Measurements from ENCODE around the gene ACTN1. TPM values are rescaled to one million over a fixed set of nuclear protein-coding genes. Genes with fewer than 3 reads are reported as not detected.

ACTN1 gene
- total RNA-seq, 1 experiment from 2014 or later, result 231 TPM

DNA sequence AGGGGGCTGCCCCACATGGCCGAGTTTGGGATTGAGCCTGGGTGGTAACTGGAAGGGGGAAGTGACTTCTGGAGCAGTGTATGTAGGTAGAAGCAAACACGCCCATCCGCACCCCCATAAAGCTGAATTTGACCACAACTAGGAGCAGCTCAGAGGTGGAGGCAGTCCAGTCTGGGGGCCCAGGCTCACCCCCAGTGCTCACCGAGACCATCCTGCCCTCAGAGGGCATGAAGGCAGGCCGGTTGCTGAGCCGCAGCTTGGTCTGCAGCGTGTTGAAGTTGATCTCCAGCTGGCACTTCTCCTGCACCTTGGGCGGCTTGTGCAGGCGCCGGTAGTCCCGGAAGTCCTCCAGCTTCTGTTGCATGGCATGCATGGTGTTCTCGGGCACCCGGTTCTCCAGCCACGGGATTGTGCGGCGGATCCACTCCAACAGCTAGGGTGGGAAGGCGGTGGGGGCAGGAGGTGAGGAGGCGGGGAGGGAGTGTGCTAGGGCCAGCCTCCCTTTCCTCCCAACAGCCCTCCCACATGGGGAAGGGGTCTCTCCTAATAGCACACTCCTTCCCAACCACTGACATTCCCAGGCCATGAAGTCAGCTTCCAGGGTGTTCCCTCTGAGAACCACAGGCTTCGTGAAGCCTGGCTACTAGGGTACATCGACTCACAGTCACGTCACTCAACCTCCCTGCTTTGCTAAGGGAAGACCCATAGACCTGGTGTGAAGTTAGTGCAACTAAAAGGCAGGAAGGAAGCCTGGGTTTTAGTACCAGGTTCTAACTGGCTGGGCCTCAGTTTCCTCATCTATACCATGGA is 87.0 kb downstream of the ACTN1 start:
- no peak for DNase-seq (ENCODE audit: low read depth)

DNA sequence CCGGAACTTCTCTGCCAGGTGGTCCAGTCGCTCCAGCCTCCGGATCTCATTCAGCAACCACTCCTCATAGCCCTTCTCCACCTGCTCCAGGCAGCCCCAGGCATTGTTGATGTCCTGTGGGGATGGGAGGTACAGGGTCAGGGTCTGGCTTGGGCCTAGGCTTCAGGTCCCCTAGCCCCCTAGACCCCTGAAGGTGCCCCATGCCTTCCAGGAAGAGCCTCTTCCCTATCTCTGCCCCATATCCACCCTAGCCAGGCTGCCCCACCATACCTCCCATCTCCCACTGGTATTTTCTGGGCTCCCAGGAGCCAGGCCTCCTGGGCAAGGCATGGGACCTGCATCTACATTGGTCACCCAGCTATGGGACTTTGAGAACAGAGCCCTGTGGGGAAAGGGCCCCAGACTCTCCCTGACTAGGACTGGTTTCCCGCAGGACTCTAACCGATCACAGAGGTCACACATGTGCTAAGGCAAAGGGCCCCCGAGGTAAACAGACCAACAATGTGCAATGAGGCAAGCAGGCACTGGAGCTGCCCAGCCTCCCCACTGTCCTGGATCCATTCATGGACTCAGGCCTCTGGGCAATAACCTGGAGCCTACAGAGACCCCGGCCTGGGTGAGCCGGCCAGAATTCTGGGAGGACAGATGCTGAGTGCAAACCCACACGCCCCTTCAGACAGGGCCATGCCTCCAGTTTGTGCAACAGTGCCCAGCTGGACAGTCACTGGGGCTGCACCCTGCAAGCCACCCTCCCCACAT is 88.8 kb downstream of the ACTN1 start:
- no peak for DNase-seq (ENCODE audit: low read depth)

DNA sequence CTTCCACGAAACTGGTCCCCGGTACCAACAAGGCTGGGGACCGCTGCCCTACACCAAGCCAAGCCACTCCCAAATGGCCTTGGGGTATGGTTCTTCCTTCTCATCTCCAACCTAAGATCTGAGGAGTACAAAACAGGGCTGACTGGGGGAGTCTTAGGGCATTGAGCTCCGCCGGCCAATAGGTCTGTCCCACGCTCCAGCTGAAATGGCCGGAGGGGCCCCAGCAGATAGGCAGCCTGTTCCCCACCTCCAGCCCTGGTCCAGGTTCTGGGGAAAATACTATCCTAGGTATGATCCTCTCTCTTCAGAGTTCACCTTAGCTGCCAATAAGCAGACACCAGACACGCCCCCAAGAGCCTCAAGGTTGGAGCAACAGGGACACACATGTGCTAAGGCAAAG is 90.2 kb downstream of the ACTN1 start:
- DNase-seq (ENCODE audit: low read depth), result no peak

DNA sequence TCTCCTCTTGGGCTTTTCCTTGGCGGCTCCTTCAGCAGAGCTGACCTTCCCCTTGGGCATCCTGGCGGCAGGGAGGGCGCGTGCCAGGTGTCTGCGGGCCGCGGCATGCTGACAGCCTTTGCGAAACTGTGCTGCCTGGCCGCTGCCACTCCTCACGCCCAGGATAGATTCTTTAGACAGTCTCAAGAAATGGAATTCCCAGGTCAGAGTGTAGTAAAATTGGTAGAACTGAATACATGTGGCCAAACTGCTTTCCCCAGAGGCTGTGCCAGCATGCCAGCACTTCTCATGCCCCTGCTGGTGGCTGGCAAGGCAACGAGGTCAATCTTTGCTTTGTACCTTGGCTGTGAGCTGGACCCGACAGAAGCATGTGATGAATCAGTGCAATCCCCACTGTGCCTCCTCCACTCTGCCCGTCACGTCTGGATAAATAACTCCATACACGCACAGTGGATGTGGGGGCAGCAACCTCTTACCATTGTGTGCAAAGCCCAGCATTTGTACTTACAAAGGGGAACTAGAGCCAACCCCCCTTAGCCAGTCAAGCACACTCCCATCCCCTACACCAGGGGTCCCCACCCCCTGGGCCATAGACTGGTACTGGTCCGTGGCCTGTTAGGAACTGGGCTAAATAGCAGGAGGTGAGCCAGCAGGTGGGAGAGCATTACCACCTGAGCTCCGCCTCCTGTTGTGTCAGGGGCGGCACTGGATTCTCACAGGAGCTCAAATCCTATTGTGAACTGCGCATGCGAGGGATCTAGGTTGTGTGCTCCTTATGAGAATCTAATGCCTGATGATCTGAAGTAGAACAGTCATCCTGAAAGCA is 90.9 kb downstream of the ACTN1 start:
- no peak for DNase-seq (ENCODE audit: low read depth)

DNA sequence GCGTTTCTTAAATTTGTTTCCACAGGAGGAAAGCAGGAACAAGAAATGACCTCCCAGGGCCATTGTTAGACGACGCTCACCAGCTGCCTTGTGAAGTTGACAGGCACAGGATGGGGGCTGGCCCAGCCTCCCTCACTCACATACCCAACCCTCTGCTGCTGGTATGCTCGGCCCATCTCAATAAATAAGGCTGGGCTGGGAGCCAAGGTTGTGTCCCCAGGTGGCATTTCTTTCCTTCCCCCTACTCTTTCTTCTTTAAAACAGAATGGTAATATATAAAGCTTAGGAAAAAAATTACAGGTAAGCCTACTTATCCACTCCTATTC is 93.0 kb downstream of the ACTN1 start:
- DNase-seq (ENCODE audit: low read depth), result no peak

DNA sequence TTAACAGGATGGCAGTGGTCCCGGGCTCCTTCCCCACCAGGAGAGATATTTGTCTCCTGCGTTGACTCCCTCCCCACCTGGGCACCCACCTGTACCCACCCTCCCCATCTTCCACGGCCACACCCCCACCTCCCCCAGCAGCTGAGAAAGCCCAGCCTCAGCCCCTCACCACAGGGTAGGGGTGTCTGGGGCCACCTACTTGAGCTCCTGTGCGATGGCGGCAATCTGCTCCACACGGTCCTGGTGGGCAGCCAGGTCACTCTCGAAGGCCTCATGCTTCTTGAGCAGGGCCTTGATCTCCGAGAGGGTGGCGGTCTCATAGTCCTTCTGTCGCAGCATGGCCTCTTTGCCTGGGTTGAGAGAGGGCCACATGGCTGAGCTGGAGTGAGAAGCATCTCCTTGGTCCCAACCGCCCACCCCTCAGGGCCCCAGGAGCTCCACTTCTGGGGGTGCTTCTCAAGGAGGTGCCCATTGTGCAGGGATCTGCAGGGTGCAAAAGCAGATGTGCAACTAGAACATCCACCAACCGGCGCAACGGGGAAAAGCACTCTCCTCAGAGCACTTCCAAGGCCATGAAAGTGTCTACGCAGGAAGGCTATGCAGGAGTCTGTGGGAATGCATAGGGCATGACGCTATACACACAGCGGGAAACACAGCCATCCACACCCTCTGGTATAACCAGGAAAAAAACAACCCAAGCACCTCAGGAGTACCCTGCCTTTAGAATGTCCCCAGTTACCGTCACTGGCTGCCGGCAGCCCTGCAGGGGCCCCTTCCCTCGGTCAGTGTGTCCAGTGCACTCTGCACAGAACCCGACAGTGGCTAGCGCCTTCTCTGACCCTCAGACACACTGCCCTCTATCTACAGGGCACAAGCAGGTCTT is 93.6 kb downstream of the ACTN1 start:
- no peak for DNase-seq (ENCODE audit: low read depth)

DNA sequence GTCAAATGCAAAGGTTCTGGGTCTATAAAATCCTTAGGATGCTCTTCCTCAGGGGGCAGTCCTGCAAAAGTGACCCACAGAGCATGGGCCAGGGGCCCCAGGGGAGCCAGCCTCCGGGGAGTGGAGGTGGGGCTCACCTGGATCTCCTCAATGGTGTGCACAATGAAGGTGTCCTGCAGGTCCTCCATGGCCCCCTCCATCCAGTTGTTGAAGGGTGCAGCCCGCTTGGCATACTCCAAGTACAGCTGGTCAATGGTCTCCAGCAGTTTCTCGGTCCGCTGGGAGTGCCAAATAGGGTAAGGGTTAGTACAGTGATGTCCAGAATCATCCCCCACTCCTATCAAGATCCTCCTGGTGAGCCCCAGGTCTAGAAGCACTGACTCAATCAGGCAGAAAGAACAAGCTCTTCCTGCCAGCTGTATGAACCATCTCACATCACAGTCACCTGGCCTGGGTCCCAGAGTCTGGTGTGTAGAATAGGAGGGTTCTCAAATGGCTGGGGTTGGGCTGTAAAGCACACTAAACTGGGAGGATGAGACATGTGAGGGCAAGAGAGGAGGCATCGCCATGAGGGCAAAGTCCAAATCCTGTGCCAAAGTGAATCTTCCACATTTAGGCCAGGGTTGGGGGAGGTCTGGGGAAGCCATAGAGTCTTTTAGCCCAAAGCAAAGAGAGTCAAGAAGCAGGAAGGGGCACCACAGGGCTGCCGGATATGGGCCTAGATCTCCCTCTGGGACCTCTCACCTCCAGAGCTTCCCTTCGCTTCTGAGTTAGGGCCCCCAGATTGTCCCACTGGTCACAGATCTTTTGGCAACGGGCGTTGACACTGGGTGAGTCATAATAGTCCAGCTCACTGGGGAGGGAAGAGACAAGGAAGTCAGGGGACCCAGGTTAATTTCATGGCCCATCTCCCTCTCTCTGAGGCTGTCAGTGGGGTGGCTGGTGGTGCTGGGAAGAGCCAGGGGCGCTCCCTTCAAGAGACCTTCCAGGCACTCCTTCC is 94.8 kb downstream of the ACTN1 start:
- peak; percentile 88 for DNase-seq (ENCODE audit: low read depth)

DNA sequence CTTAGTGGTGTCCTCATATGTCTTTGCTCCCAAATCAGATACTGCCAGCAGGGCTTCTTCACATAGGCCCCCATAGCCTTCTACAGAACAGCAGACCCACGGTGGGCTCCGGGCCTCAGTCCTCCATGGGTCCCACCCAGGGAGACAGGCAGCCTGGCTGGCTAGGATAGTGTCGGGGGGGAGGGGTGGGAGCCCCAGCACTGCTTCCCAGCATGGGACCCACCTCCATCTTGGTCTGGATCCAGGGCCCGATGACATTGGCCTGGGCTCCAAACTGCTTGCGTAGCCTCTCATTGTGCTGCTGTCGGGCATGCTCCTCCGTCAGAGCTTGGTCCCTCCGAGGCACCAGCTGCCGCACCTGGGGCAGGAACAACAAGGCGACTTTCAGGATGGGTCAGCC is 96.9 kb downstream of the ACTN1 start:
- DNase-seq (ENCODE audit: low read depth), result no peak

DNA sequence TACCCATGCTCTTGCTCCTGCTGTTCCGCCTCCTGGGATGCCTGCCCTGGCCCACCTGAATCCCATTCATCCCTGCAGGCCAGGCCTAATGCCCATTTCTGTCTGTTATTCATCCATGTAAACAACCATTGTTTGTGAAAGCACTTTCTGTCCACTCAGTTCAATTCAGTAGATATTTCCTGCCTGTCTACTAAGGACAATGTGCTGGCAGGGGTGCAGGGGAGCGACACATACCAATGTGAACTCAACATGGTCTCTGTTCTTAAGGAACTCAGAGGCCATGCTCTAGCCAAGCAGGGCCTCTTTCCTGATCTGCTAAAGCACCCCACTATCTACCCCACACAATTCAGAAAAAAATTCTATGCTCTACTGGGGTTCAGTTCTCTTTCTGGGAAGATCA is 97.7 kb downstream of the ACTN1 start:
- no peak for DNase-seq (ENCODE audit: low read depth)

DNA sequence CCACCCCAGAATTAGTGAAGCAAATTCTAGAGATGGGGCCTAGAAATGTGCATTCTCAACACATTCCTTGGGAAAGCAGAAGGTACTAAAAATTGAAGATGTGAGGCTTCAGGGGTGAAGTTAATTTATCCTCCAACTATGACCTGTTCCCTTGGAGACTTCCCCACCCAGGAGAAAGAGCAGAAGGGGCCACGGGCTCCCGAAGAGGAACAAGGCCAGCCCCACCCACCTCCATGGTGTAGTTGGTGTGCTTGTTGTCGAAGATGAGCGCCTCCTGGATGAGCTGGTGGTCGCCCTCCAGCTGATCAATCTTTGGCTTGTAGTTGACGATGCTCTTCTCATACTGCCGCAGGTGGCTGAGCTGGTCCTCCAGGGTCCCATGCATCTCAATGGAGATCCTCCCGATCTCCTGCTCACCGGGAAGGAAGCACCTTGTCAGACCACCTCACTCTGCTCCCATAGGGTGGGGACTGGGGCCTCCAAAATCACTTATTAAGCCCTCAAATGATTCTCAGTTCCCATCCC is 98.5 kb downstream of the ACTN1 start:
- no peak for DNase-seq (ENCODE audit: low read depth)

DNA sequence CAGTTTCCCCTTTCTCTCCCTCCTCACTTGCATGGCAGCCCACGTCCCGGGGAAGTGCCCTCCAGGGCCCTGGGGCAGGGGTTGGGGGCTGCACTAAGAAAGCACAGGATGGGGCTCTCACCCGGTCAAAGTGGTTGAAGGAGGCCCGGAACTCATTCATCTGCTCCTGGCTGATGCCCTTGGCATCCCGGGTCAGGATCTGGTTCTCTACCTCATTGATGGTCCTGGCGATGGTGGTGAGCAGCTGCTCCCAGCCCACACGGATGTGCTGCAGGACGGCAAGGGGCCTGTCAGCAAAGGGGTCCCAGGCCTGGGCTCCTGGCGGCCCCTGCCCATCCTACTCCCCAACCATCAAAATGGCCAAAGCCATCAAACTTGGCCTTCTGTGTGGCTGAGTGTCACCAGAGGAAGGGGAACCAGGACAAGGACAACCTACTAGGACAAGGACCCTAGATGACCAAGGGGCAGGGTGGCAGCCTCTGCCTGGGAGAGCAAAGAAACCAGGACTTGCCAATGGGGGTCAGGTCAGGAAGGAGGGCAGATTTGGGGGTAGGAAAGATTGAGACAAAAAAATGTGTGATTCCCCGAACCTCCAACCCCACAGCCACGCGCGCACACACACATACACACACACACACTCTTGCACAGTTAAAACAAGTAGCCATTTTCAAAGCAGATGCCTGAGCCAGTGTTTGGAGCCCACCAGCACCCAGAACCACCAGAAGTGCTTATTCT is 99.1 kb downstream of the ACTN1 start:
- DNase-seq (ENCODE audit: low read depth), result no peak

DNA sequence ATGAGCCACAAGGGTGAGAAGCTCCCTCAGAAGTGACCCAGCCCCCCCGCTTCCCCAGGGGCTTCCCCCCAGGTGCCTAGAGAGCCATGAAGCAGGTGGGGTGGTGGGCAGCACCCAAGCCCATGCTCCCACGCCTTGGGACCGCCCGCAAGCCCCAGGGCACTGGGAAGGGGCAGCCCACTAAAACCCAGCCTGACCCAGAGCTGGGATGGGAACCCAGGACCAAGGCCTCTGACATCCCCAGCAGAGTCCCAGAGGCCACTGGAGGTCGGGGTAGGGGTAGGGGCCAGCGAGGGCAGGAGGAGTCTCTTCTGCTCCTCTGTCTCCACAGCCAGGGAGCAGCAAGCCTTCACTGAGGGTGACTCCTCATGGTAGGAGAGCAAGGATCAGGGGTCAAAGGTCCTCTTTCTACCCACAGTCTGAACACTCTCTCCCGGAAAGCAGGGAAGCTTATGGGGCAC is 99.8 kb downstream of the ACTN1 start:
- no peak for DNase-seq (ENCODE audit: low read depth)

DNA sequence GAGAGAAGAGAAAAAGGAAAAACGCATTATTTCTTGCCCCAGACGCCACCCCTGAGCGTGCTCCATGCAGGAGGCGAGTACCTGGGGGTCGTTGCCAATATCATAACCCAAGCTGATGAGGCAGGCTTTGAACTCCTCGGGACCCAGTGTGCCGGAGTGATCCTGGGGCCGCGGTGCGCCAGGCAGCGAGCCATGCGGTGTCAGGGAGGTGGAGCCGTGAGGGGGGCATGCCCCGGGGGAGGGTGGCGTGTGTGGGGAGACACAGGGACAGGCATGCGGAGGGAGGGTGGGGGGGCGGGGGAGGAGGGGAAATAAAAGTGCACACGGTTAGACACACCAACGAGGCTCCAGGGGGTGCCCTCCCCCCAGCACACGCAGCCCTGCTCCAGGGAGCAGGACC is 100.2 kb downstream of the ACTN1 start:
- no peak for DNase-seq (ENCODE audit: low read depth)

DNA sequence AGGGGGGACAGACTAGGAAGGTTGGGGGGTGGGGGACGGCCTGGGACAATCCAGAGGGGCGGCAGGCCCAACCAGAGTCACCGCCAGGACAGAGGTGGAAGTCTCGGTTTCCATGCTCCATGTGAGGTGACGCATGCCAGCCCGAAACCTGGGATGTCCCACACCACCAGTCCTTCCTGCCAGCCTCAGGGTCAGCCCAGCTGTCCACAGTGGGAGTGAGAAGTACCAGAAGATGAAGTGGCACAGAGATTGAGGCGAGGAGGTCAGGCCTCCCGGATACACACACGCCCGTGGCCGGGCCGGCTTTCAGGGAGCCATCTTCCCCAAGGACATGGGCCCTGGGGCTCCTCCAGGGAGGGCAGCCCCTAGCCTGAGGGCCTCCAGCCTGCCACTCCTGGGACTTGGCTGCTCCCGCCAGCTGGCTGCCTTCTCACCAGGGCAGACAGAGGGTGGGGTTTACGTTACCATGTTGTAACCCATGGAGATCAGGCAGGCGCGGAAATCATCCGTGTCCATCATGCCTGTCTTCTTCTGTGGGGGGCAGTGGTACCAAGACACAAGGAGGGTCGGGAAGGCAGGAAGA is 101.0 kb downstream of the ACTN1 start:
- DNase-seq (ENCODE audit: low read depth), result no peak

DNA sequence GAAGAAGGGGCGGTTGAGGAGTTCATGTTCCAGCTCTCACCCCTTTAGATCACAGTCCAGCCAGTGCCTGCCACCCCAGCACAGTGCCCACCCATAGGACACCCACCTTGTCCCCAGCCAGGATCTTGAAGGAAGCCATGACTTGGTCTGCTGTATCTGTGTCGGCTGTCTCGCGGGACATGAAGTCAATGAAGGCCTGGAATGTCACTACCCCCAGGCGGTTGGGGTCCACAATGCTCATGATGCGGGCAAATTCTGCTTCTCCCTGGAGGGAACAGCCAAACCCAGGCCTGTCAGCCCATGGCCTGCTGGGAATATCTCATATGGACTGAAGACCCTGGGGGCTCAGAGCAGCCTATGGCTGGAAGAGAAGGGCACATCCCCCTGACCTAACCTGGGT is 102.1 kb downstream of the ACTN1 start:
- DNase-seq (ENCODE audit: low read depth), result no peak

DNA sequence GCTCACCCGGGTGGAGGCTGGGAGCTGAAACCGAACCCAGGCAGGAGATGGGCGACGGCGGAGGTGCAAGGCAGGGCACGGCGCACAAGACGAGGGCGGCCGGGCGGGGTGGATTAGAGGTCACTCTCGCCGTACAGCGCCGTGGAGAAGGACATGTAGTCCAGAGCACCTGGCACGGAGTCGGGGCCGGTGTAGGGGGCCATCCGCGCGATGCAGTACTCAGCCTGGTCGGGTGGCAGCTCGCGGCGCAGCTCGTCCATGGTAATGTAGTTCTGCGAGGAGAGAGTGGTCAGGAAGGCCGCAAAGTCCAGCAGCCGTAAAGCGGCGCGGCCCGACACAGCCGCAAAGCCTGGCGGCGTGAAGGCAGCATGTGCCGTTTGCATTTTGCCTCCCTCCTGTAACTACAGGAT is 104.4 kb downstream of the ACTN1 start:
- no peak for DNase-seq (ENCODE audit: low read depth)

DNA sequence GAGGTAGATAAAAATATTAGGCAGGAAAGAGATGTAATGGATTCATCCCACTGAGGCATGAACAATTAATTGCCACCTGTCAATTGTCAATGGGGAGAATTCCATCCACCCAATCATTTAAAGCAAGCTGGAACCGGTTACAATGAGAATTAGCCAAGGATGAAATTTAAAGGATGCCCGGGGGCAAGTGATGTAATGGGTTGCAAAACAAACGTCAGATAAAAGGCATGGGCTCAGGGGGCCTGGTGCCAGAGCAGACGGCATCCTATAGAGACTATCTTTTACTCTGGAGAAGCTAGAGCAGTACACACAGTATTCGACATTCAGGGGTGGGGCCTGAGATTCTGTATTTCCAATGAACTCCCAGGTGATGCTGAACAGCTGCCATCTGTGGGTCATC is 105.7 kb downstream of the ACTN1 start:
- peak; percentile 55 for DNase-seq (ENCODE audit: low read depth)

DNA sequence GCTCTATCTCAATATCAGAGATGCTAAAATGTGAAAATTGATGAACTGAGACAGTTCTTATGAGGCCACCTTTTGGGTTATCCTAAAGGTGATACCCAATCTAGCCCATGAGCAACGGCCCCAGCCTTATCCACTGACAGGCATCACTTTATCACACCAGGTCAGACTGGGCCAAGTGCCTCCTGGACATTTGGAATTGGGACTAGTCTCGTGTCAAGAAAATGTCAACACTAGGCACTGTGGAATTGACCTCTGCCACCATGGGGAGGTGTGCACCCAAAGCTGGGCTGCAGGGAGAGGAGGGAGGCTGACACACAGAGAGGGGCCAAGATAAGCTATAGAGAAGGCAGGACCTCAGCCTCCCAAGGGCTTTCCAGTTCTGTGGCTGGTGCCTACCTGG is 107.7 kb downstream of the ACTN1 start:
- no peak for DNase-seq (ENCODE audit: low read depth)

DNA sequence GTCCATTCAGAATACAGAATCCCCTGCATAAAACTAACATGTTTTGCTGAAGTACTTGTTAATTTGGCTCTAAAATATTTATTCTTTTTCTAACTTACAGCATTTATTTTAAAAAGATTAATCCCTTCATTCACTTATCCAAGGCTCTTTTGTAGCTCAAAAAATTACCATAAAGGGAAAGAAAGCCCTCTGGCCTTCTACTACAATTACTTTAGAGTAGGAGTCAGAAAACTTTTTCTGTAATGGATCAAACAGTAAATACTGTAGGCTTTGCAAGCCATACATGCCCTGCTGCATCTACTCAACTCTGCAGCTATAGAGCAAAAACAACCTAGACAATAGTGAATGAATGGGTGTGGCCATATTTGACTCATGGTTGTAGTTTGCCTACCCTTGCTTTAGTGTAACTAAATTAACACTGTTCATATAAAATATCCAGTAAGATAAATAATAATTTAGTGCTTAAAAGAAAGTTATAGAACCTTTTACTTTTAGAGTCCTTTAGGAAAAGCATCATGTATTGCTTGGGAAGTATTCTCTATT is 112.0 kb downstream of the ACTN1 start:
- no peak for DNase-seq (ENCODE audit: low read depth)
